GM19395 (cell line): Measurements from ENCODE around the gene ANKHD1.

Source experiments
- ATAC-seq: cut with Tn5 transposase; IDR thresholded peaks from one replicate; pipeline ENCODE4 v1.9.1; 2021; ENCODE audit warnings: mild to moderate bottlenecking, moderate library complexity; ENCODE audit not compliant: unreplicated experiment

ANKHD1 gene

GRCh38 chr5:140367256-140368013 lies 34.2 kb upstream of the ANKHD1 start:
- no peak for ATAC-seq

GRCh38 chr5:140371356-140372151 lies 30.1 kb upstream of the ANKHD1 start:
- no peak for ATAC-seq

GRCh38 chr5:140372971-140373487 lies 28.6 kb upstream of the ANKHD1 start:
- no peak for ATAC-seq

DNA sequence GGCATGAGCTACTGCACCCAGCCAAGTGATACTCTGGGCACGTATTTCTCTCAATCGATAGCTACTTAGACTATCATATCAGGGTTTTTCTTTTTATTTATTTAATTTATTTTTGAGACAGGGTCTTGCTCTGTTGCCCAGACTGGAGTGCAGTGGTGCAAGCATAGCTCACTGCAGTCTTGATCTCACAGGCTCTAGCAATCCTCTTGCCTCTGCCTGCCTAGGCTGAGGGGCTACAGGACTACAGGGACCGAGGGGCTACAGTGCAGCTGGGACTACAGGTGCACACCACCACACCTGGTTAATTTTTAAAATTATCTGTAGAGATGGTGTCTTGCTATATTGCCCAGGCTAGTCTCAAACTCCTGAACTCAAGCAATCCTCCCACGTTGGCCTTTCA lies 20.3 kb upstream of the ANKHD1 start:
- no peak for ATAC-seq

DNA sequence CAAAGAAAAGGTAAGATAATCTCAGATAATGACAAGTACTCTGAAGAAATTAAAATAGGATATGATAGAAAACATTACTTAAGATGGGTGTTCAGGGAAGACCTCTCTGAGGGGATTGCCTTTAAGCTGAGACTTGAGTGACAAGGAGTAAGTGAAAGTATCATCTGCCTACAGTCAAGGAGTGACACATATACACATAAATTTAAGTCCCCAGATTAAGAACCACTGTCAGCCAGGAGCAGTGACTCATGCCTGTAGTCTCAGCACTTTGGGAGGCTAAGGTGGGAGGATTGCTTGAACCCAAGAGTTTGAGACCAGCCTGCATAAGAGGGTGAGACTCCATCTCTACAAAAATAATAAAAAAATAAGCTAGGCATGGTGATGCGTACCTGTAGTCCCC lies 19.7 kb upstream of the ANKHD1 start:
- ATAC-seq: no peak

DNA sequence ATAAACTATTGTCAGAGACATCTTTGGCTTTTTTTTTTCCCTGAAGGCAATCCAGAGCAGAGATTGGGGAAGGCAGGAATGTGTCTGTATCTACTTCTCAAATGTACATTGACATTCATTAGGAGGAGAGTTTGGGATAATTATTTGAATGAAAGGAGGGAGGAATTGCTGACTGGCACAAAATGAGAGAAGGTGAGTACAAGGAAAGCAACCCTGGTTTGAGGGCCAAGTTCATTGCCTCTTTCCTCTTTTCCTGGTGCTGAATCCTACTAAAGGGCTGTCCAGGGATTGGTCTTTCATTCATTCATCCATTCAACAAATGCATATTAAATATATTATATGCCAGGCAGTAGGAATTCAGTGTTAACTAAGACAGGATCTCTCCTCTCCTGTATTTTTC lies 18.8 kb upstream of the ANKHD1 start:
- no peak for ATAC-seq

DNA sequence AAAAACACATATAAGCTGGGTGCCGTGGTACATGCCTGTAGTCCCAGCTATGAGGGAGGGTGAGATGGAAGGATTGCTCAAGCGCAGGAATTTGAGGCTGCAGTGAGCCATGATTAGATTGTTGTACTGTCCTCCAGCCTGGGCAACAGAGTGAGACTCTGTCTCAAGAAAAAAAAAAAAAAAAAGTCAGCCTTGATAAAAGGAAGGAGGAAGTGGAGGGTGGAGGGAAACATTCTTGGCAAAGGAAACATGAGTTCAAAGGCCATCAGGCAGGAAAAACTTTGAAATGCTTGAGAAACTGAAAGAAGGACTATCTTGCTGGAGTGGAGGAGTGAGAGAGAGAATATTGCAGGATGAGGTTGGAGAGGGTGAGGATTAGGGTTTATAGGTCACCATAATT lies 18.3 kb upstream of the ANKHD1 start:
- ATAC-seq: no peak

- no peak for ATAC-seq
Observed at GRCh38 chr5:140388052-140388451, 13.6 kb upstream of the ANKHD1 start.

- no peak for ATAC-seq
Observed at GRCh38 chr5:140391312-140391711, 10.3 kb upstream of the ANKHD1 start.

GRCh38 chr5:140391732-140392131 lies 9.9 kb upstream of the ANKHD1 start:
- no peak for ATAC-seq

GRCh38 chr5:140393738-140394137 lies 7.9 kb upstream of the ANKHD1 start:
- ATAC-seq: no peak

- ATAC-seq: no peak
Observed at GRCh38 chr5:140398379-140398811, 3.2 kb upstream of the ANKHD1 start.

- ATAC-seq: peak; percentile 4
Observed at GRCh38 chr5:140399979-140400729, 1.5 kb upstream of the ANKHD1 start.

GRCh38 chr5:140400730-140401361 lies 787 bp upstream of the ANKHD1 start:
- ATAC-seq: peak; percentile 74

- peak; percentile 3 for ATAC-seq
Observed at GRCh38 chr5:140402258-140403074, 833 bp downstream of the ANKHD1 start.

DNA sequence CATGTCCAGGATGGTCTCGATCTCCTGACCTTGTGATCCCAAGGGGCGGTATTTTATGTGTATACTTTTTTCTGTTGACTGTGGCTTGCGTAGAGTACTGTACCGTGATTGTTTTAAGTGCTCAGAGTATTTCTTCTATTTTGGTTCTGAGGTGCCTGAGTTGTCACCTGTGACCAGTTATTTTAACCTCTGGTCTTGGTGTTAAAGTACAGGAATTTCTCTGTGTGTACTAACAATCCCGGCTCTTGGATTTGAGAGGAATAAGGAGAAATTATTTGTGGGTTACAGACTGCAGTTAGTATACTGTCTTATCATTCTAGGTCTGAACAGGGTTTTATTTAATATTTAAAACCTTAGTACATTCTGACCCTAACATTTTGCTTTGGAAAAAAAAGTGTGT lies 2.0 kb downstream of the ANKHD1 start:
- ATAC-seq: no peak

GRCh38 chr5:140408750-140409241 lies 7.2 kb downstream of the ANKHD1 start:
- no peak for ATAC-seq

GRCh38 chr5:140413230-140413629 lies 11.6 kb downstream of the ANKHD1 start:
- ATAC-seq: no peak

- ATAC-seq: no peak
Observed at GRCh38 chr5:140417235-140417634, 15.6 kb downstream of the ANKHD1 start.
